Chondrocyte (in vitro differentiated cells): ENCODE measurements around the gene PARP11. TPM values are rescaled to one million over a fixed set of nuclear protein-coding genes. Genes with fewer than 3 reads are reported as not detected.
"Not testable (repeated sequence)": the region's sequence is repeated elsewhere in the genome, so short reads cannot be mapped to it uniquely, and the experiment has no call there.

Source experiments
- DNase-seq: peaks from one replicate; pipeline ENCODE4 v3.0.0; 2021; ENCODE audit warnings: mixed read lengths, low spot score
- H3K27ac Mint-ChIP-seq: one replicate; pipeline ENCODE4 v1.8.0; 2021; ENCODE audit warnings: mild to moderate bottlenecking, moderate library complexity, mixed read lengths; ENCODE audit not compliant: unreplicated experiment
- H3K27me3 Mint-ChIP-seq: 2 replicates; pipeline ENCODE4 v1.8.0; 2021; ENCODE audit warnings: low read depth, mixed read lengths
- H3K36me3 Mint-ChIP-seq: 2 replicates; pipeline ENCODE4 v1.8.0; 2021; ENCODE audit warnings: low read depth, mixed read lengths
- H3K4me1 Mint-ChIP-seq: 2 replicates; pipeline ENCODE4 v1.8.0; 2021; ENCODE audit warnings: low read depth, mild to moderate bottlenecking, mixed read lengths
- H3K4me3 Mint-ChIP-seq: one replicate; pipeline ENCODE4 v1.8.0; 2021; ENCODE audit warnings: mild to moderate bottlenecking, moderate library complexity, mixed read lengths; ENCODE audit not compliant: unreplicated experiment
- H3K9me3 Mint-ChIP-seq: 2 replicates; pipeline ENCODE4 v1.8.0; 2021; ENCODE audit warnings: low read depth, mixed read lengths
- total RNA-seq: library from RNA; stranded (reverse); gene quantifications from 3 replicates; pipeline ENCODE4 v1.2.1, GENCODE V29; 2021
- TF ChIP-seq, protein P1 (sequence below): fragments of 200-600 bp; sonication (generic); IDR thresholded peaks from 2 replicates; pipeline ENCODE4 v1.5.0; 2021; ENCODE audit warnings: antibody characterized with exemption, mild to moderate bottlenecking, moderate library complexity

Gene PARP11
- total RNA-seq, 1 donor from 2014 or later = 10.2 TPM

- DNase-seq = no peak
- Mint-ChIP-seq H3K36me3 (peaks cover 7% of the 10 kb centered on the region), H3K4me1 (no peaks in the 10 kb centered on the region), H3K4me3 (no peak overlapping the region), H3K27me3 (no peaks in the 10 kb centered on the region), H3K9me3 (peaks cover under 1% of the 10 kb centered on the region), H3K27ac (no peak overlapping the region)
- TF ChIP-seq, protein P1, sequence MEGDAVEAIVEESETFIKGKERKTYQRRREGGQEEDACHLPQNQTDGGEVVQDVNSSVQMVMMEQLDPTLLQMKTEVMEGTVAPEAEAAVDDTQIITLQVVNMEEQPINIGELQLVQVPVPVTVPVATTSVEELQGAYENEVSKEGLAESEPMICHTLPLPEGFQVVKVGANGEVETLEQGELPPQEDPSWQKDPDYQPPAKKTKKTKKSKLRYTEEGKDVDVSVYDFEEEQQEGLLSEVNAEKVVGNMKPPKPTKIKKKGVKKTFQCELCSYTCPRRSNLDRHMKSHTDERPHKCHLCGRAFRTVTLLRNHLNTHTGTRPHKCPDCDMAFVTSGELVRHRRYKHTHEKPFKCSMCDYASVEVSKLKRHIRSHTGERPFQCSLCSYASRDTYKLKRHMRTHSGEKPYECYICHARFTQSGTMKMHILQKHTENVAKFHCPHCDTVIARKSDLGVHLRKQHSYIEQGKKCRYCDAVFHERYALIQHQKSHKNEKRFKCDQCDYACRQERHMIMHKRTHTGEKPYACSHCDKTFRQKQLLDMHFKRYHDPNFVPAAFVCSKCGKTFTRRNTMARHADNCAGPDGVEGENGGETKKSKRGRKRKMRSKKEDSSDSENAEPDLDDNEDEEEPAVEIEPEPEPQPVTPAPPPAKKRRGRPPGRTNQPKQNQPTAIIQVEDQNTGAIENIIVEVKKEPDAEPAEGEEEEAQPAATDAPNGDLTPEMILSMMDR = no peak
These were observed 31.4 kb downstream of the PARP11 start for GRCh38 chr12:3841783-3842182.

GRCh38 chr12:3840833-3841232 lies 32.4 kb downstream of the PARP11 start:
- H3K36me3 Mint-ChIP-seq, H3K27me3 Mint-ChIP-seq, DNase-seq, H3K4me1 Mint-ChIP-seq, H3K9me3 Mint-ChIP-seq, H3K4me3 Mint-ChIP-seq, H3K27ac Mint-ChIP-seq: not testable (repeated sequence)

DNA sequence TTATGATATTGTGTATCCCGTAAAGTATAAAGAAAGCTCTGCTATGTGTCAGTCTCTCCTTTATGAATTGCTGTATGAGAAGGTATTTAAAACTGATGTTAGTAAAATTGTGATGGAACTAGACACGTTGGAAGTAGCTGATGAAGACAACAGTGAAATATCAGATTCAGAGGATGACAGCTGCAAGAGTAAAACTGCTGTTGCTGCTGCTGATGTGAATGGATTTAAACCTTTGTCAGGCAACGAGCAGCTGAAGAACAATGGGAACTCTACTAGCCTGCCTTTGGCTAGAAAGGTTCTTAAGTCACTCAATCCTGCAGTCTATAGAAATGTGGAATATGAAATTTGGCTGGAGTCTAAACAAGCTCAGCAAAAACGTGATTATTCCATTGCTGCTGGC lies 33.5 kb downstream of the PARP11 start:
- H3K27me3 Mint-ChIP-seq, H3K27ac Mint-ChIP-seq, DNase-seq, H3K36me3 Mint-ChIP-seq, H3K9me3 Mint-ChIP-seq, H3K4me3 Mint-ChIP-seq, H3K4me1 Mint-ChIP-seq: not testable (repeated sequence)

DNA sequence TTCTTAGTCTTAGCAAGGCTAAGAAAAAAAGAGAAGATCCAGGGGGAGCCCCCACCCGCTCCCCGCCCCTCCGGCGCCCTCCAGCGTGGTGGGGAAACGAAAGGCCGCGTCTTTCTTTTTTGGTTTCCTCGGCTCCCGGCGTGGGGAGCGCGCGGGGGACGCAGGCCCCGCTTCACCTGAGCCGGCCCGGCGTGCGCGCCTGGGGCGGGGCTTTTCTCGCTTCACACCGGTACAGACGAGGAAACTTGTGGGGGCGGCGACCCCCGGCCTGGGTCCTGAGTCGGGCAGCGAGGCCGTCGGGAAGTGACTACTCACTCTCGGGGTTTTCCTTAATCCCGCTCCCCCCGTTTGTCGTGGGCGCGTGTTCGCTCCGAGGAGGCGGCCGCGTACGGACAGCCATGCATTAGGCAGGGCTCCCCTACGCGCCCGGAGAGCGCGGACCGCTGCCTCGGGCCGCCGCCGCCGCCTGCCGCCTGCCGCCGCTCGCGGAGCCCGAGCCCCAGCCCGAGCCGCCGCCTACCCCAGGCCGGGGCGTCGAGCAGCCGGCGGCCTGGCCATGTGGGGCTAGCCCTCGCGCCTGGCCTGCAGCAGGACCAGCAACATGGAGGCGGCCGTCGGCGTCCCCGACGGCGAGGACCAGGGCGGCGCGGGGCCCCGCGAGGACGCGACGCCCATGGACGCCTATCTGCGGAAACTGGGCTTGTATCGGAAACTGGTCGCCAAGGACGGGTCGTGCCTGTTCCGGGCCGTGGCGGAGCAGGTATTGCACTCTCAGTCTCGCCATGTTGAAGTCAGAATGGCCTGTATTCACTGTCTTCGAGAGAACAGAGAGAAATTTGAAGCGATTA lies 34.3 kb downstream of the PARP11 start:
- H3K4me1 Mint-ChIP-seq, H3K9me3 Mint-ChIP-seq, DNase-seq, H3K36me3 Mint-ChIP-seq, H3K27ac Mint-ChIP-seq, H3K4me3 Mint-ChIP-seq, H3K27me3 Mint-ChIP-seq: not testable (repeated sequence)

GRCh38 chr12:3838076-3838475 lies 35.1 kb downstream of the PARP11 start:
- TF ChIP-seq, protein P1 = no peak
- Mint-ChIP-seq H3K36me3 (peaks cover 7% of the 10 kb centered on the region), H3K4me1 (no peaks in the 10 kb centered on the region), H3K4me3 (no peak overlapping the region), H3K27ac (no peak overlapping the region), H3K9me3 (peaks cover 2% of the 10 kb centered on the region), H3K27me3 (no peaks in the 10 kb centered on the region)
- no peak for DNase-seq

- TF ChIP-seq, protein P1 = no peak
- H3K4me1 Mint-ChIP-seq = peaks cover 3% of the 10 kb centered on the region
- peaks cover 2% of the 10 kb centered on the region for H3K9me3 Mint-ChIP-seq
- H3K36me3 Mint-ChIP-seq = peaks cover 5% of the 10 kb centered on the region
- no peak overlapping the region for H3K4me3 Mint-ChIP-seq
- H3K27me3 Mint-ChIP-seq = no peaks in the 10 kb centered on the region
- no peak overlapping the region for H3K27ac Mint-ChIP-seq
- DNase-seq = no peak
These were observed 36.1 kb downstream of the PARP11 start for GRCh38 chr12:3837049-3837448.

DNA sequence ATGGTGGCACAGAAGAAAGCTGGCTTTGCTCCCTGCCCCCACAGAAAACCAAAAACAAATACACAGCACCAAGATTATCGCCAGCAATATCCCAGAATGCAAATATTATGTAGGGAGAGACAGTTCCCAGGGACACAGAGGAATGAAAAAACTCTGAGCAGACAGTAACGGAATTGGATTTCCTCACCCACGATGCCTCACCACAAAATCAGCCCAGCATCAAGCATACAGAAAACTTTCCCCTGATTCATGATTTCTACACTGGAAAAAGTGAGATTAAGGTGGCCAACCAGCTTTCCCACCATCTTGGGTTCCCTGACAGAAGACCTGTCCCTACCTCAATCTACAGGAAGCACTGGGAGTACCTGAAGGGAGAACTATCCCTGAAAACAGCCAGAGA lies 36.6 kb downstream of the PARP11 start:
- Mint-ChIP-seq H3K4me1 (peaks cover 3% of the 10 kb centered on the region), H3K9me3 (peaks cover 2% of the 10 kb centered on the region), H3K36me3 (peaks cover 4% of the 10 kb centered on the region), H3K27ac (no peak overlapping the region), H3K4me3 (no peak overlapping the region), H3K27me3 (no peaks in the 10 kb centered on the region)
- no peak for DNase-seq
- TF ChIP-seq, protein P1 = no peak
